HG02840 (cell line): Measurements from ENCODE around the gene LST1.
"Not testable (repeated sequence)": the region's sequence is repeated elsewhere in the genome, so short reads cannot be mapped to it uniquely, and the experiment has no call there.

Experiments used
- ATAC-seq: cut with Tn5 transposase; IDR thresholded peaks from one replicate; pipeline ENCODE4 v1.9.1; 2021; ENCODE audit warnings: mild to moderate bottlenecking, moderate library complexity, moderate number of reproducible peaks; ENCODE audit not compliant: unreplicated experiment, low FRiP score

Gene LST1

GRCh38 chr6:31579546-31580437 lies 6.3 kb upstream of the LST1 start:
- no peak for ATAC-seq

GRCh38 chr6:31580438-31580740 lies 5.7 kb upstream of the LST1 start:
- ATAC-seq: no peak

GRCh38 chr6:31580807-31581433 lies 5.2 kb upstream of the LST1 start:
- ATAC-seq: no peak

GRCh38 chr6:31581434-31582229 lies 4.4 kb upstream of the LST1 start:
- no peak for ATAC-seq

GRCh38 chr6:31582230-31582643 lies 3.8 kb upstream of the LST1 start, which contains the start of gene LTB:
TSS of gene LTB (minus strand) at chr6:31582424. CDS start at chr6:31582417, 7 bp downstream.
- no peak for ATAC-seq

GRCh38 chr6:31585491-31585890 lies 586 bp upstream of the LST1 start:
- no peak for ATAC-seq

GRCh38 chr6:31586599-31587281 lies 663 bp downstream of the LST1 start:
- ATAC-seq: no peak

- ATAC-seq: no peak
Observed at GRCh38 chr6:31587791-31588777, 2.0 kb downstream of the LST1 start.

- ATAC-seq: no peak
Observed at GRCh38 chr6:31588871-31589650, 3.0 kb downstream of the LST1 start.

GRCh38 chr6:31590691-31591090 lies 4.6 kb downstream of the LST1 start:
- not testable (repeated sequence) for ATAC-seq

GRCh38 chr6:31592396-31592771 lies 6.3 kb downstream of the LST1 start:
- ATAC-seq: no peak

GRCh38 chr6:31597006-31597405 lies 10.9 kb downstream of the LST1 start:
- no peak for ATAC-seq

GRCh38 chr6:31607317-31607716 lies 21.2 kb downstream of the LST1 start:
- ATAC-seq: no peak

- no peak for ATAC-seq
Observed at GRCh38 chr6:31609519-31610406, 23.7 kb downstream of the LST1 start.

GRCh38 chr6:31610968-31611367 lies 24.9 kb downstream of the LST1 start:
- no peak for ATAC-seq

- ATAC-seq: no peak
Observed at GRCh38 chr6:31614075-31614619, 28.1 kb downstream of the LST1 start.
